WTC11 (cell line): ENCODE results near the gene MSI2. TPM values are rescaled to one million over a fixed set of nuclear protein-coding genes. Genes with fewer than 3 reads are reported as not detected.
A peak's percentile ranks its signal among the peaks of the same experiment; 100 is the strongest.

Experiments
- ATAC-seq: fragments of 200-7000 bp; cut with Tn5 transposase; 2 replicates; pipeline ENCODE4 v1.10.0; 2021; ENCODE audit warnings: mild to moderate bottlenecking, moderate library complexity
- CTCF ChIA-PET: fragments of 300-600 bp; sonication (Branson Sonifier 250); formaldehyde crosslinking; loops from one replicate; lab custom pipeline; 2021; ENCODE audit warnings: antibody characterized with exemption; lab: Charles Lee
- POLR2A ChIA-PET: fragments of 350-600 bp; sonication (Branson Sonifier 250); formaldehyde crosslinking; loops from one replicate; lab custom pipeline; 2021; ENCODE audit warnings: antibody characterized with exemption; lab: Charles Lee
- DNase-seq: peaks from one replicate; pipeline ENCODE4 v3.0.0; 2021; ENCODE audit warnings: low spot score
- H3K27ac Mint-ChIP-seq: 2 replicates; pipeline ENCODE4 v1.8.0; 2021; ENCODE audit warnings: mixed read lengths
- H3K27me3 Mint-ChIP-seq: 2 replicates; pipeline ENCODE4 v1.8.0; 2021; ENCODE audit warnings: low read depth, mild to moderate bottlenecking, moderate library complexity, mixed read lengths
- H3K36me3 Mint-ChIP-seq: 2 replicates; pipeline ENCODE4 v1.8.0; 2021; ENCODE audit warnings: mixed read lengths
- H3K4me1 Mint-ChIP-seq: 2 replicates; pipeline ENCODE4 v1.8.0; 2022; ENCODE audit warnings: mixed read lengths
- H3K4me3 Mint-ChIP-seq: 2 replicates; pipeline ENCODE4 v1.8.0; 2021; ENCODE audit warnings: mild to moderate bottlenecking, moderate library complexity, mixed read lengths
- H3K9me3 Mint-ChIP-seq: 2 replicates; pipeline ENCODE4 v1.8.0; 2021; ENCODE audit warnings: mixed read lengths
- CREM ChIP-seq: sonication (generic); formaldehyde crosslinking; IDR thresholded peaks from 2 replicates; pipeline ENCODE4 v1.8.1; 2022; ENCODE audit warnings: mild to moderate bottlenecking, missing genetic modification reagents, moderate library complexity
- FOXP1 ChIP-seq: sonication (generic); formaldehyde crosslinking; IDR thresholded peaks from 2 replicates; pipeline ENCODE4 v1.8.0; 2022; ENCODE audit warnings: missing genetic modification reagents, mild to moderate bottlenecking, moderate library complexity, borderline replicate concordance
- IRF2 ChIP-seq: sonication (generic); formaldehyde crosslinking; IDR thresholded peaks from 2 replicates; pipeline ENCODE4 v1.8.0; 2022; ENCODE audit warnings: low read depth, missing genetic modification reagents, borderline replicate concordance
- KAT7 ChIP-seq: sonication (generic); formaldehyde crosslinking; IDR thresholded peaks from 2 replicates; pipeline ENCODE4 v1.8.1; 2023; ENCODE audit warnings: missing genetic modification reagents, mild to moderate bottlenecking, borderline replicate concordance
- MXD4 ChIP-seq: fragments of 250-450 bp; sonication (Bioruptor Pico); IDR thresholded peaks from 2 replicates; pipeline ENCODE4 v1.8.0; 2021; ENCODE audit warnings: mild to moderate bottlenecking, moderate library complexity, borderline replicate concordance
- MYBL2 ChIP-seq: sonication (generic); formaldehyde crosslinking; IDR thresholded peaks from 2 replicates; pipeline ENCODE4 v1.8.1; 2023; ENCODE audit warnings: mild to moderate bottlenecking, moderate library complexity, missing genetic modification reagents
- NFYB ChIP-seq: sonication (generic); formaldehyde crosslinking; conservative IDR thresholded peaks from 2 replicates; pipeline ENCODE4 v1.8.0; 2022; ENCODE audit warnings: low read depth, missing genetic modification reagents
- RELA ChIP-seq: sonication (generic); formaldehyde crosslinking; IDR thresholded peaks from 2 replicates; pipeline ENCODE4 v1.8.1; 2022; ENCODE audit warnings: missing genetic modification reagents, mild to moderate bottlenecking, borderline replicate concordance
- SMAD3 ChIP-seq: sonication (generic); formaldehyde crosslinking; IDR thresholded peaks from 2 replicates; pipeline ENCODE4 v1.8.0; 2022; ENCODE audit warnings: missing genetic modification reagents, mild to moderate bottlenecking, borderline replicate concordance
- TEAD1 ChIP-seq: sonication (generic); formaldehyde crosslinking; IDR thresholded peaks from 2 replicates; pipeline ENCODE4 v1.8.0; 2022; ENCODE audit warnings: mild to moderate bottlenecking, missing genetic modification reagents
- ZNF121 ChIP-seq: sonication (generic); formaldehyde crosslinking; IDR thresholded peaks from 2 replicates; pipeline ENCODE4 v1.8.0; 2023; ENCODE audit warnings: missing genetic modification reagents
- ZNF263 ChIP-seq: sonication (generic); formaldehyde crosslinking; IDR thresholded peaks from 2 replicates; pipeline ENCODE4 v1.8.1; 2022; ENCODE audit warnings: low read depth, mild to moderate bottlenecking, moderate library complexity, missing genetic modification reagents
- total RNA-seq: library from RNA; stranded (reverse); gene quantifications from 3 replicates; pipeline ENCODE4 v1.2.3, GENCODE V29; 2021
- TF ChIP-seq, protein P1 (sequence below): fragments of 250-450 bp; sonication (Bioruptor Pico); IDR thresholded peaks from 2 replicates; pipeline ENCODE4 v1.9.0; 2021; ENCODE audit warnings: mild to moderate bottlenecking, borderline replicate concordance
- TF ChIP-seq, protein P2 (sequence below): sonication (generic); formaldehyde crosslinking; conservative IDR thresholded peaks from 2 replicates; pipeline ENCODE4 v1.8.1; 2022; ENCODE audit warnings: mild to moderate bottlenecking, missing genetic modification reagents
- TF ChIP-seq, protein P3 (sequence below): sonication (generic); formaldehyde crosslinking; IDR thresholded peaks from 2 replicates; pipeline ENCODE4 v1.8.1; 2023; ENCODE audit warnings: mild to moderate bottlenecking, missing genetic modification reagents, moderate library complexity
- TF ChIP-seq, protein P4 (sequence below): sonication (generic); formaldehyde crosslinking; IDR thresholded peaks from 2 replicates; pipeline ENCODE4 v1.8.0; 2023; ENCODE audit warnings: missing genetic modification reagents
- TF ChIP-seq, protein P5 (sequence below): sonication (generic); formaldehyde crosslinking; IDR thresholded peaks from 2 replicates; pipeline ENCODE4 v1.8.1; 2023; ENCODE audit warnings: mild to moderate bottlenecking, missing genetic modification reagents, moderate library complexity

Gene MSI2
- total RNA-seq, 1 experiment from 2014 or later: 82.1 TPM

DNA sequence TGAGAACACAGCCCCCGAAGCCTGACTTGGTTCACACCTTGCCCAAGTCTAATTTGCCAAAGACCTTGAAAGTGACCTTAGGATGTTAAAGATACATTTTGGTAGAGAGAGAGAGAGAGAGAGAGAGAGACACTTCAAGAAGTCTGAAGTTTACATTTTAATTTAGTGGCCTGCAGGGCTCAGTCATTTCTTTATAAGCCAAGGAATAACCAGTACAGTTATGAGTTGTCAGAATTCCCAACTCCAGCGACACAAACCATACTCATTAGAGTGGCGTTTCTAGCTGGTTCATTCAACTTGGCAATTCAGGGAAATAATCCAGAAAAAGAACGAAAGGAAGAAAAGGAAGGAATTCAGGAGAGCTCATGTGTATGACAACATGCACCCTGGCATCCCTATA lies 284.7 kb downstream of the MSI2 start (continued):
- TF ChIP-seq, protein P1, sequence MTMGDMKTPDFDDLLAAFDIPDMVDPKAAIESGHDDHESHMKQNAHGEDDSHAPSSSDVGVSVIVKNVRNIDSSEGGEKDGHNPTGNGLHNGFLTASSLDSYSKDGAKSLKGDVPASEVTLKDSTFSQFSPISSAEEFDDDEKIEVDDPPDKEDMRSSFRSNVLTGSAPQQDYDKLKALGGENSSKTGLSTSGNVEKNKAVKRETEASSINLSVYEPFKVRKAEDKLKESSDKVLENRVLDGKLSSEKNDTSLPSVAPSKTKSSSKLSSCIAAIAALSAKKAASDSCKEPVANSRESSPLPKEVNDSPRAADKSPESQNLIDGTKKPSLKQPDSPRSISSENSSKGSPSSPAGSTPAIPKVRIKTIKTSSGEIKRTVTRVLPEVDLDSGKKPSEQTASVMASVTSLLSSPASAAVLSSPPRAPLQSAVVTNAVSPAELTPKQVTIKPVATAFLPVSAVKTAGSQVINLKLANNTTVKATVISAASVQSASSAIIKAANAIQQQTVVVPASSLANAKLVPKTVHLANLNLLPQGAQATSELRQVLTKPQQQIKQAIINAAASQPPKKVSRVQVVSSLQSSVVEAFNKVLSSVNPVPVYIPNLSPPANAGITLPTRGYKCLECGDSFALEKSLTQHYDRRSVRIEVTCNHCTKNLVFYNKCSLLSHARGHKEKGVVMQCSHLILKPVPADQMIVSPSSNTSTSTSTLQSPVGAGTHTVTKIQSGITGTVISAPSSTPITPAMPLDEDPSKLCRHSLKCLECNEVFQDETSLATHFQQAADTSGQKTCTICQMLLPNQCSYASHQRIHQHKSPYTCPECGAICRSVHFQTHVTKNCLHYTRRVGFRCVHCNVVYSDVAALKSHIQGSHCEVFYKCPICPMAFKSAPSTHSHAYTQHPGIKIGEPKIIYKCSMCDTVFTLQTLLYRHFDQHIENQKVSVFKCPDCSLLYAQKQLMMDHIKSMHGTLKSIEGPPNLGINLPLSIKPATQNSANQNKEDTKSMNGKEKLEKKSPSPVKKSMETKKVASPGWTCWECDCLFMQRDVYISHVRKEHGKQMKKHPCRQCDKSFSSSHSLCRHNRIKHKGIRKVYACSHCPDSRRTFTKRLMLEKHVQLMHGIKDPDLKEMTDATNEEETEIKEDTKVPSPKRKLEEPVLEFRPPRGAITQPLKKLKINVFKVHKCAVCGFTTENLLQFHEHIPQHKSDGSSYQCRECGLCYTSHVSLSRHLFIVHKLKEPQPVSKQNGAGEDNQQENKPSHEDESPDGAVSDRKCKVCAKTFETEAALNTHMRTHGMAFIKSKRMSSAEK (CRISPR knock-in tag): no peak

DNA sequence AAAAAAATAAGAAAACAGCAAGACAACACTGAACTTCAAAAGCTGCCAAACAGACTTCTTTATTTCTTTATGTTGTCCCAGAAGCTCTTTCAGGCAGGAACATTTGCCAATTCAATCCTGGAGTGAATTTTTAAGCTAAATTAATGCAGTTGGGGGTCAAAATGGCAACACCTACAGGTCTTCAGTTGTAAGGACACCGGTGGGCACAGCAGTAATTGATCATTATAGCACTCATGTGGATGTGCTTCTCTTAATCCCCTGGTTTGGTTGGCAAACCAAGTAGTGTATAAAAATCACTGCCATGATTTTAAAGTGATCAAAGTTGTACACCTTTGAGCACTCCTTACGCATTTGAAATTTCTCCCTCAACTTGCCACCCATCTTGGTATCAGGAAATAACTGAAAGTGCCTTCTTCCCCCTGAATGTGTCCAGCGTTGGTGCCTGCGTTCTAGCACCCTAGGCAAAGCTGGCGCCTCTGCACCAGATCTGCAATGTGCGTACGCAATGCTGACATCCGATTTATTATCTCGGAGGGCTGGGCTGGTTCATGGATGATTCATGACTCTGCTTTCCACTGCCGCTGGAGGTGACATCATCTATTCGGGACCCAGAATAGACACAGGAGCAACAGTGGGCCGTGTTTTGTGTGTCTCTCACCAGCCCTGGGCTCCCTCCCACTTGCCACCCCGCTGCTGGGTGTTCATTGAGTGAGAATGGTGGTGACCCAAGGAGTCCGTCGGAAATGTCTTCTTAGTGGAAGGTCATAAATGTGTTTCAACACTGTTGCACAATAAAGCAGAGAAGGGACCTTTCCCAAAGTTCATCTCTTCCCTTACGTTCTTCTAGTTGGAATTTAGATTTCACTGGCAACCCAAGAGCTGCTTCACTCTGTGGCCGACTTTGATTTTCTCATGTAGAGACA lies 285.4 kb downstream of the MSI2 start:
- H3K4me3 Mint-ChIP-seq: no peak overlapping the region
- TF ChIP-seq, protein P2, sequence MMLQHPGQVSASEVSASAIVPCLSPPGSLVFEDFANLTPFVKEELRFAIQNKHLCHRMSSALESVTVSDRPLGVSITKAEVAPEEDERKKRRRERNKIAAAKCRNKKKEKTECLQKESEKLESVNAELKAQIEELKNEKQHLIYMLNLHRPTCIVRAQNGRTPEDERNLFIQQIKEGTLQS (CRISPR knock-in tag): no peak
- TF ChIP-seq ZNF121 (CRISPR knock-in tag) (no peak), IRF2 (CRISPR knock-in tag) (no peak), SMAD3 (CRISPR knock-in tag) (no peak)
- TF ChIP-seq, protein P3, sequence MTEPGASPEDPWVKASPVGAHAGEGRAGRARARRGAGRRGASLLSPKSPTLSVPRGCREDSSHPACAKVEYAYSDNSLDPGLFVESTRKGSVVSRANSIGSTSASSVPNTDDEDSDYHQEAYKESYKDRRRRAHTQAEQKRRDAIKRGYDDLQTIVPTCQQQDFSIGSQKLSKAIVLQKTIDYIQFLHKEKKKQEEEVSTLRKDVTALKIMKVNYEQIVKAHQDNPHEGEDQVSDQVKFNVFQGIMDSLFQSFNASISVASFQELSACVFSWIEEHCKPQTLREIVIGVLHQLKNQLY (CRISPR knock-in tag): no peak
- TF ChIP-seq, protein P4, sequence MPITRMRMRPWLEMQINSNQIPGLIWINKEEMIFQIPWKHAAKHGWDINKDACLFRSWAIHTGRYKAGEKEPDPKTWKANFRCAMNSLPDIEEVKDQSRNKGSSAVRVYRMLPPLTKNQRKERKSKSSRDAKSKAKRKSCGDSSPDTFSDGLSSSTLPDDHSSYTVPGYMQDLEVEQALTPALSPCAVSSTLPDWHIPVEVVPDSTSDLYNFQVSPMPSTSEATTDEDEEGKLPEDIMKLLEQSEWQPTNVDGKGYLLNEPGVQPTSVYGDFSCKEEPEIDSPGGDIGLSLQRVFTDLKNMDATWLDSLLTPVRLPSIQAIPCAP (CRISPR knock-in tag): no peak
- POLR2A ChIA-PET: no interaction called here
- H3K27ac Mint-ChIP-seq: no peak overlapping the region
- no peak for ATAC-seq
- DNase-seq: no peak
- peaks cover 58% of the 10 kb centered on the region for H3K4me1 Mint-ChIP-seq
- CTCF ChIA-PET: interaction anchor here (1.0 to 1.9 kb wide), 6 partner anchors 8 to 299 kb away, joined by 3 to 10 read pairs (median 4); no protein-coding TSS in a partner anchor
- no peaks in the 10 kb centered on the region for H3K9me3 Mint-ChIP-seq
- H3K27me3 Mint-ChIP-seq: no peaks in the 10 kb centered on the region
- H3K36me3 Mint-ChIP-seq: no peaks in the 10 kb centered on the region

DNA sequence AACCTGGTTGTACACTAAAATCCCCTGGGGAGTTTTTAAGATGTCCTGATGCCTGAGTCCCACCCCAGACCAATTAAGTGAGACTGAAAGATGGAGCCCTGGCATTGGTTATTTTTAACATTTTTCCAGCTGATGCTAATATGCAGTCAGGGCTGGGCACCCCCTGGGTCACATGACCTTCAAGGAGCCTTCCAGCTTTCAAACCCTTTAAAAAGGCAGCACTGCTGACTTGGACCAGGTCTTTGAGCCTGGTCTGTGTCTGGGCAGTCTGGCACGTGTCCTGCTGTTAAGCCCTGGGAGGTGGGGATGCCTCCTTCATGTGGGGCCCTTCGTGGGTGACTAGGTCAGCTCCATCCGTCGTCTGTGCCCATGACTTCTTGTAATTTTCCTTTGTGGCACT lies 286.2 kb downstream of the MSI2 start:
- peaks cover 61% of the 10 kb centered on the region for H3K4me1 Mint-ChIP-seq
- CTCF ChIA-PET: interaction anchor here (1.9 kb wide), 1 partner anchor 10 kb away, joined by 10 read pairs; no protein-coding TSS in a partner anchor
- POLR2A ChIA-PET: no interaction called here

DNA sequence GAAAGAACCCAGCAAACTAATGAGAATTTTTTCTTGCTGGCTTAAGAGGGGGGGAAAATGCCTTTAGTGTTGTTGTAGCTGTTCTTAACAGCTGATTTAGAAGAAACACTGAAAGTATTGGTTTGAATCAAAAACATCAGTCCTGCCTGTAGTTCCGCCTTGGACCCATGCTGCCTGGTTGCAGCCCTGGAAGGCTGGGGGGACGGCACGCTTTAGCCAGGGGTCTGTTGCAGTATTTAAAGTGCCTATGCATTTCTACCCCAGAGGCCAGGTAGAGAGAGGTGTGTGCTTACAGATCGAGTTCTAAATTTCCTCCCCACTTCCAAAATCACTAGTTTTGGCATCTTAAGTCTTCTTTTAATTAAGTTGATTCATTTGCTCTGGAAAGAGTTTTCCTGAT lies 286.9 kb downstream of the MSI2 start:
- no peaks in the 10 kb centered on the region for H3K9me3 Mint-ChIP-seq
- no peak overlapping the region for H3K4me3 Mint-ChIP-seq
- H3K36me3 Mint-ChIP-seq: no peaks in the 10 kb centered on the region
- H3K4me1 Mint-ChIP-seq: peaks cover 60% of the 10 kb centered on the region
- no peak for ATAC-seq
- no peak for DNase-seq
- ChIA-PET POLR2A (no interaction called here), CTCF (interaction anchor here (0.8 to 1.9 kb wide), 4 partner anchors 9 to 240 kb away, joined by 3 to 10 read pairs (median 4); no protein-coding TSS in a partner anchor)
- peak overlapping the region; percentile 47 for H3K27ac Mint-ChIP-seq
- no peaks in the 10 kb centered on the region for H3K27me3 Mint-ChIP-seq
- TF ChIP-seq ZNF263 (CRISPR knock-in tag) (no peak), NFYB (CRISPR knock-in tag) (no peak), RELA (no peak), KAT7 (CRISPR knock-in tag) (no peak), TEAD1 (CRISPR knock-in tag) (no peak), CREM (CRISPR knock-in tag) (no peak), FOXP1 (CRISPR knock-in tag) (no peak), MXD4 (CRISPR knock-in tag) (no peak)
- TF ChIP-seq, protein P1 (CRISPR knock-in tag): no peak

More for the DNA sequence above, 286.2 kb downstream of the MSI2 start:
- no peak for ATAC-seq
- H3K27ac Mint-ChIP-seq: no peak overlapping the region
- H3K9me3 Mint-ChIP-seq: no peaks in the 10 kb centered on the region
- no peaks in the 10 kb centered on the region for H3K27me3 Mint-ChIP-seq
- DNase-seq: no peak
- H3K36me3 Mint-ChIP-seq: no peaks in the 10 kb centered on the region
- H3K4me3 Mint-ChIP-seq: no peak overlapping the region
- TF ChIP-seq MYBL2: no peak
- TF ChIP-seq, protein P5, sequence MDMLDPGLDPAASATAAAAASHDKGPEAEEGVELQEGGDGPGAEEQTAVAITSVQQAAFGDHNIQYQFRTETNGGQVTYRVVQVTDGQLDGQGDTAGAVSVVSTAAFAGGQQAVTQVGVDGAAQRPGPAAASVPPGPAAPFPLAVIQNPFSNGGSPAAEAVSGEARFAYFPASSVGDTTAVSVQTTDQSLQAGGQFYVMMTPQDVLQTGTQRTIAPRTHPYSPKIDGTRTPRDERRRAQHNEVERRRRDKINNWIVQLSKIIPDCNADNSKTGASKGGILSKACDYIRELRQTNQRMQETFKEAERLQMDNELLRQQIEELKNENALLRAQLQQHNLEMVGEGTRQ (CRISPR knock-in tag): peak; percentile 19; the same call in 1 of the 2 replicates
- TF ChIP-seq, all 79 proteins: peak for 1
